Measurements from ENCODE around the gene CIAO2B. TPM values are rescaled to one million over a fixed set of nuclear protein-coding genes. Genes with fewer than 3 reads are reported as not detected.
"Not testable (repeated sequence)": the region's sequence is repeated elsewhere in the genome, so short reads cannot be mapped to it uniquely, and the experiment has no call there.

Gene CIAO2B
- total RNA-seq, 2 donors from 2014 or later: 80.2 to 159 TPM

- H3K4me3 ChIP-seq: no peak overlapping the region
- no peak for DNase-seq (ENCODE audit: low spot score)
- no peaks in the 10 kb centered on the region for H3K36me3 ChIP-seq
- WGBS: 41% methylated on average over 13 of the region's 13 CpGs
- H3K27ac ChIP-seq: no peak overlapping the region
- H3K9me3 ChIP-seq: no peaks in the 10 kb centered on the region
- H3K4me1 ChIP-seq (replicated peaks): no peaks in the 10 kb centered on the region
- intact Hi-C loops (cut with DNase I): loop anchor here (1.0 to 2.0 kb wide), 2 partner anchors 179 to 208 kb away; no protein-coding TSS in a partner anchor
- TF ChIP-seq POLR2A (IDR thresholded peaks at IDR 0.05) (no peak), POLR2AphosphoS5 (IDR thresholded peaks at IDR 0.05) (no peak), CTCF (IDR thresholded peaks at IDR 0.05) (no peak)
- no peaks in the 10 kb centered on the region for H3K27me3 ChIP-seq (replicated peaks; ENCODE audit: insufficient read depth)
Observed at GRCh38 chr16:66976746-66977145, 42.5 kb upstream of the CIAO2B start.

GRCh38 chr16:66975302-66975893 is 41.2 kb upstream of the CIAO2B start:
- Histone ChIP-seq H3K27me3 (replicated peaks; ENCODE audit: insufficient read depth) (no peaks in the 10 kb centered on the region), H3K4me3 (no peak overlapping the region), H3K36me3 (no peaks in the 10 kb centered on the region), H3K27ac (no peak overlapping the region), H3K9me3 (no peaks in the 10 kb centered on the region), H3K4me1 (replicated peaks) (no peaks in the 10 kb centered on the region)
- 83% methylated on average over 14 of the region's 14 CpGs for WGBS
- no peak for DNase-seq (ENCODE audit: low spot score)
- intact Hi-C loops (cut with DNase I): no loop called here
- TF ChIP-seq POLR2AphosphoS5 (IDR thresholded peaks at IDR 0.05): no peak
- no peak for TF ChIP-seq CTCF (IDR thresholded peaks at IDR 0.05)
- no peak for TF ChIP-seq POLR2A (IDR thresholded peaks at IDR 0.05)

GRCh38 chr16:66974932-66975246 is 40.7 kb upstream of the CIAO2B start:
- 21% methylated on average over 11 of the region's 11 CpGs for WGBS
- H3K27ac ChIP-seq; intact Hi-C loops (cut with DNase I); H3K27me3 ChIP-seq (replicated peaks; ENCODE audit: insufficient read depth); H3K4me1 ChIP-seq (replicated peaks); H3K9me3 ChIP-seq; DNase-seq (ENCODE audit: low spot score); H3K36me3 ChIP-seq; H3K4me3 ChIP-seq: not testable (repeated sequence)

- H3K9me3 ChIP-seq; H3K27me3 ChIP-seq (replicated peaks; ENCODE audit: insufficient read depth); H3K36me3 ChIP-seq; H3K27ac ChIP-seq; intact Hi-C loops (cut with DNase I); H3K4me1 ChIP-seq (replicated peaks); H3K4me3 ChIP-seq; DNase-seq (ENCODE audit: low spot score): not testable (repeated sequence)
- 91% methylated on average over 29 of the region's 32 CpGs for WGBS
Observed at GRCh38 chr16:66974156-66974931, 40.1 kb upstream of the CIAO2B start.

GRCh38 chr16:66973716-66974115 is 39.5 kb upstream of the CIAO2B start:
- Histone ChIP-seq H3K9me3 (no peaks in the 10 kb centered on the region), H3K36me3 (no peaks in the 10 kb centered on the region), H3K4me3 (no peak overlapping the region), H3K27ac (no peak overlapping the region), H3K4me1 (replicated peaks) (no peaks in the 10 kb centered on the region), H3K27me3 (replicated peaks; ENCODE audit: insufficient read depth) (no peaks in the 10 kb centered on the region)
- no peak for DNase-seq (ENCODE audit: low spot score)
- TF ChIP-seq POLR2AphosphoS5 (IDR thresholded peaks at IDR 0.05) (no peak), CTCF (IDR thresholded peaks at IDR 0.05) (no peak), POLR2A (IDR thresholded peaks at IDR 0.05) (no peak)
- intact Hi-C loops (cut with DNase I): no loop called here
- WGBS: 87% methylated on average over 5 of the region's 6 CpGs

GRCh38 chr16:66972983-66973382 is 38.8 kb upstream of the CIAO2B start:
- H3K4me3 ChIP-seq: no peak overlapping the region
- no peak overlapping the region for H3K27ac ChIP-seq
- no peaks in the 10 kb centered on the region for H3K9me3 ChIP-seq
- no peaks in the 10 kb centered on the region for H3K27me3 ChIP-seq (replicated peaks; ENCODE audit: insufficient read depth)
- H3K4me1 ChIP-seq (replicated peaks): no peaks in the 10 kb centered on the region
- intact Hi-C loops (cut with DNase I): no loop called here
- 80% methylated on average over 9 of the region's 9 CpGs for WGBS
- H3K36me3 ChIP-seq: no peaks in the 10 kb centered on the region
- TF ChIP-seq POLR2A (IDR thresholded peaks at IDR 0.05): no peak
- TF ChIP-seq POLR2AphosphoS5 (IDR thresholded peaks at IDR 0.05): no peak
- TF ChIP-seq CTCF (IDR thresholded peaks at IDR 0.05): no peak
- DNase-seq (ENCODE audit: low spot score): no peak
